Trophoblast cell (in vitro differentiated cells and primary cell): ENCODE results near the gene SLA2.

ENCODE experiments used
- DNase-seq, 2 donors: peaks; one replicate each; pipeline ENCODE4 v3.0.0-alpha.2; 2016
- H2AFZ ChIP-seq: 2 replicates; pipeline ENCODE4 v1.6.1; 2013; ENCODE audit warnings: low read length, moderate library complexity, mild to moderate bottlenecking; ENCODE audit not compliant: insufficient read depth, poor library complexity
- H2AK5ac ChIP-seq: 2 replicates; pipeline ENCODE4 v1.6.1; 2013; ENCODE audit warnings: mild to moderate bottlenecking, low read length
- H2BK120ac ChIP-seq: 2 replicates; pipeline ENCODE4 v1.6.1; 2013; ENCODE audit warnings: low read length, mild to moderate bottlenecking, moderate library complexity; ENCODE audit not compliant: insufficient read depth, poor library complexity
- H2BK12ac ChIP-seq: 2 replicates; pipeline ENCODE4 v1.6.1; 2013; ENCODE audit warnings: mild to moderate bottlenecking, low read length, moderate library complexity
- H2BK5ac ChIP-seq: 2 replicates; pipeline ENCODE4 v1.6.1; 2013; ENCODE audit warnings: low read length, low read depth, moderate library complexity, mild to moderate bottlenecking; ENCODE audit not compliant: poor library complexity
- H3K14ac ChIP-seq: 2 replicates; pipeline ENCODE4 v1.6.1; 2013; ENCODE audit warnings: mild to moderate bottlenecking, low read length
- H3K18ac ChIP-seq: 2 replicates; pipeline ENCODE4 v1.6.1; 2013; ENCODE audit warnings: mild to moderate bottlenecking, low read length
- H3K23ac ChIP-seq: 2 replicates; pipeline ENCODE4 v1.6.1; 2013; ENCODE audit warnings: low read length
- H3K27ac ChIP-seq: 2 replicates; pipeline ENCODE4 v1.5.1; 2013; ENCODE audit warnings: low read depth, mild to moderate bottlenecking, inconsistent platforms, low read length, moderate library complexity
- H3K27me3 ChIP-seq: 2 replicates; pipeline ENCODE4 v1.6.1; 2013; ENCODE audit warnings: inconsistent platforms, mild to moderate bottlenecking, low read length, moderate library complexity; ENCODE audit not compliant: insufficient read depth
- H3K36me3 ChIP-seq, 2 experiments: 1 replicate in 1 of 2; 2 replicates in 1 of 2; pipeline ENCODE4 v1.6.1; 2013; ENCODE audit warnings: low read length in 2 of 2, mild to moderate bottlenecking in 2 of 2, moderate library complexity in 1 of 2; ENCODE audit not compliant: insufficient read depth in 2 of 2, control insufficient read depth in 1 of 2
- H3K4ac ChIP-seq: 2 replicates; pipeline ENCODE4 v1.6.1; 2013; ENCODE audit warnings: low read depth, mild to moderate bottlenecking, low read length, moderate library complexity
- H3K4me1 ChIP-seq, 2 experiments: 1 replicate in 1 of 2; 2 replicates in 1 of 2; pipeline ENCODE4 v1.6.1; 2013; ENCODE audit warnings: low read length in 2 of 2, mild to moderate bottlenecking in 2 of 2, moderate library complexity in 1 of 2; ENCODE audit not compliant: insufficient read depth in 2 of 2, control insufficient read depth in 1 of 2
- H3K4me2 ChIP-seq: 2 replicates; pipeline ENCODE4 v1.6.1; 2013; ENCODE audit warnings: inconsistent platforms, mild to moderate bottlenecking, low read length, moderate library complexity
- H3K4me3 ChIP-seq: 2 replicates; pipeline ENCODE4 v1.5.1; 2013; ENCODE audit warnings: mild to moderate bottlenecking, low read depth, low read length, inconsistent platforms
- H3K79me1 ChIP-seq: one replicate; pipeline ENCODE4 v1.6.1; 2013; ENCODE audit warnings: low read length
- H3K79me2 ChIP-seq: 2 replicates; pipeline ENCODE4 v1.6.1; 2013; ENCODE audit warnings: low read length, mild to moderate bottlenecking; ENCODE audit not compliant: control insufficient read depth, insufficient read depth, poor library complexity
- H3K9ac ChIP-seq: 2 replicates; pipeline ENCODE4 v1.6.1; 2013; ENCODE audit warnings: mild to moderate bottlenecking, low read length
- H3K9me3 ChIP-seq: 2 replicates; pipeline ENCODE4 v1.6.1; 2013; ENCODE audit warnings: low read depth, mild to moderate bottlenecking, control low read depth, inconsistent platforms, low read length; ENCODE audit not compliant: insufficient read depth
- H4K12ac ChIP-seq: 2 replicates; pipeline ENCODE4 v1.6.1; 2013; ENCODE audit warnings: low read depth, mild to moderate bottlenecking, low read length, moderate library complexity
- H4K8ac ChIP-seq: 2 replicates; pipeline ENCODE4 v1.6.1; 2013; ENCODE audit warnings: low read depth, mild to moderate bottlenecking, low read length, moderate library complexity
- H4K91ac ChIP-seq: one replicate; pipeline ENCODE4 v1.6.1; 2013; ENCODE audit warnings: low read depth, mild to moderate bottlenecking, low read length, moderate library complexity
- WGBS: extraction: QIAGEN DNeasy Blood & Tissue Kit; methylation state at CpG from one replicate; pipeline ENCODE4 v1.1.7; 2013; ENCODE audit warnings: missing lambda C conversion rate; ENCODE audit not compliant: insufficient read length, insufficient coverage; ENCODE audit errors: extremely low coverage; 5-methylcytosine and 5-hydroxymethylcytosine counted together

The SLA2 gene

DNA sequence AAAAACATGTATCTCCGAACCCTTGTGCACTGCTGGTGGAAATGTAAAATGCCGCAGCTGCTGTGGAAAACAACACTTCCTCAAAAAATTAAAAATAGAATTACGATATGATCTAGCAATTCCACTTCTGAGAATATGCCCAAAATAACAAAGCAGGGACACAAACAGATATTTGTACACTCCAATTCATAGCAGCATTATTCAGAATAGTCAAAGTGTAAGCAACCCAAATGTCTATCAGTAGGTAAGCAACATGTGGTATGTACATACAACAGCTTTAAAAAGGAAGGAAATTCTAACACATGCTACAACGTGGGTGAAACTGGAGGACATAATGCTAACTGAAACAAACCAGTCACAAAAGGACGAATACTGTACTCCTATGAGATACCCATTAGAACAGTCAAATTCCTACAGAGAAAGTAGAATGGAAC, 46.1 kb downstream of the SLA2 start:
- Histone ChIP-seq H3K23ac (no peak overlapping the region), H2BK5ac (no peak overlapping the region)

GRCh38 chr20:36593347-36593929, 52.6 kb downstream of the SLA2 start:
- no peak overlapping the region for H3K4me3 ChIP-seq
- H3K4ac ChIP-seq = no peak overlapping the region
- no CpG with 5 or more reads among the region's 5 CpGs for WGBS
- H4K91ac ChIP-seq = no peak overlapping the region
- H3K14ac ChIP-seq = no peak overlapping the region
- H2BK5ac ChIP-seq = no peak overlapping the region
- no peak overlapping the region for H3K23ac ChIP-seq
- no peak overlapping the region for H3K4me2 ChIP-seq
- no peak overlapping the region for H2AFZ ChIP-seq
- H2BK12ac ChIP-seq = no peak overlapping the region
- H4K12ac ChIP-seq = no peak overlapping the region
- peaks cover 3% of the 10 kb centered on the region for H3K9me3 ChIP-seq
- no peaks in the 10 kb centered on the region for H3K27me3 ChIP-seq
- H3K79me1 ChIP-seq = no peaks in the 10 kb centered on the region
- no peak for DNase-seq
- no peak overlapping the region for H3K9ac ChIP-seq
- H3K36me3 ChIP-seq = peaks cover 12 to 18% of the 10 kb centered on the region in 2 experiments
- no peak overlapping the region for H3K27ac ChIP-seq
- H4K8ac ChIP-seq = no peak overlapping the region
- no peaks in the 10 kb centered on the region for H3K4me1 ChIP-seq
- no peak overlapping the region for H3K18ac ChIP-seq
- no peaks in the 10 kb centered on the region for H3K79me2 ChIP-seq
- no peak overlapping the region for H2AK5ac ChIP-seq
- no peak overlapping the region for H2BK120ac ChIP-seq

More for the DNA sequence above, 46.1 kb downstream of the SLA2 start:
- H3K18ac ChIP-seq = no peak overlapping the region
- H3K36me3 ChIP-seq = no peaks in the 10 kb centered on the region
- no peak overlapping the region for H3K14ac ChIP-seq
- no peak overlapping the region for H3K4me2 ChIP-seq
- H4K12ac ChIP-seq = no peak overlapping the region
- H4K8ac ChIP-seq = no peak overlapping the region
- H3K9me3 ChIP-seq = no peaks in the 10 kb centered on the region
- no peak overlapping the region for H2AFZ ChIP-seq
- no peak for DNase-seq
- no peak overlapping the region for H3K9ac ChIP-seq
- no peak overlapping the region for H2BK120ac ChIP-seq
- H3K27ac ChIP-seq = no peak overlapping the region
- H4K91ac ChIP-seq = no peak overlapping the region
- no peaks in the 10 kb centered on the region for H3K79me1 ChIP-seq
- H2BK12ac ChIP-seq = no peak overlapping the region
- H3K4me3 ChIP-seq = no peak overlapping the region
- H3K4ac ChIP-seq = no peak overlapping the region
- H3K27me3 ChIP-seq = no peaks in the 10 kb centered on the region
- no peak overlapping the region for H2AK5ac ChIP-seq
- WGBS = no CpG with 5 or more reads among the region's 5 CpGs
- H3K4me1 ChIP-seq = peaks cover 1 to 5% of the 10 kb centered on the region in 2 experiments
- no peaks in the 10 kb centered on the region for H3K79me2 ChIP-seq

GRCh38 chr20:36591854-36592641, 53.9 kb downstream of the SLA2 start:
- Histone ChIP-seq H3K14ac (no peak overlapping the region), H3K4me1 (no peaks in the 10 kb centered on the region), H2AK5ac (no peak overlapping the region), H2BK5ac (no peak overlapping the region), H2BK12ac (no peak overlapping the region), H3K4me3 (no peak overlapping the region), H3K9me3 (peaks cover 6% of the 10 kb centered on the region), H3K9ac (no peak overlapping the region), H3K4me2 (no peak overlapping the region), H3K27me3 (no peaks in the 10 kb centered on the region), H3K4ac (no peak overlapping the region), H2BK120ac (no peak overlapping the region), H3K27ac (no peak overlapping the region), H3K79me1 (no peaks in the 10 kb centered on the region), H3K36me3 (peaks cover 12 to 23% of the 10 kb centered on the region in 2 experiments), H2AFZ (no peak overlapping the region), H4K91ac (no peak overlapping the region), H4K8ac (no peak overlapping the region), H4K12ac (no peak overlapping the region), H3K18ac (no peak overlapping the region), H3K79me2 (no peaks in the 10 kb centered on the region), H3K23ac (no peak overlapping the region)
- peak in 1 of 2 donors; percentile 58 for DNase-seq
- WGBS = no CpG with 5 or more reads among the region's 9 CpGs

DNA sequence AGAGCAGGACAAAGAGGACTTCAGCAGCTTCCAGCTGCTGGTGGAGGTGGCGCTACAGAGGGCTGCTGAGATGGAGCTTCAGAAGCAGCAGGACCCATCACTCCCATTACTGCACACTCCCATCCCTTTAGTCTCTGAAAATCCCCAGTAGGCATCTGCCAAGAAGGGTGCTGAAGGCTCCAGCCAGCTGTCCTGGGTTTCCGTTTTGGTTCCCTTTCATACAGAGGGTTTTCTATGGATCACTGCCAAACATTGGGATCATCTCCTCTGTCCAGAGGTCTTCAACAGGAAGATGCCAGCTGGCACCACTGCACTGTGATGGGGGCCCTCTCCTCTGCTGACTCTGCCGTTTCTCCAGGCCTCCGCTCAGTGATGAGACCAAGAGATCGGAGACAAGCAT, 54.7 kb downstream of the SLA2 start:
- no peaks in the 10 kb centered on the region for H3K79me2 ChIP-seq
- H4K91ac ChIP-seq = no peak overlapping the region
- H2BK120ac ChIP-seq = no peak overlapping the region
- H3K18ac ChIP-seq = no peak overlapping the region
- DNase-seq = no peak
- H3K4me3 ChIP-seq = no peak overlapping the region
- H2BK5ac ChIP-seq = no peak overlapping the region
- H4K8ac ChIP-seq = no peak overlapping the region
- H3K4me2 ChIP-seq = no peak overlapping the region
- H2AK5ac ChIP-seq = no peak overlapping the region
- H2AFZ ChIP-seq = no peak overlapping the region
- no peak overlapping the region for H3K9ac ChIP-seq
- no peak overlapping the region for H4K12ac ChIP-seq
- no peak overlapping the region for H3K14ac ChIP-seq
- no peak overlapping the region for H3K23ac ChIP-seq
- WGBS = no CpG with 5 or more reads among the region's 5 CpGs
- H3K4ac ChIP-seq = no peak overlapping the region
- no peak overlapping the region for H3K27ac ChIP-seq
- H3K27me3 ChIP-seq = no peaks in the 10 kb centered on the region
- peaks cover 6% of the 10 kb centered on the region for H3K9me3 ChIP-seq
- no peaks in the 10 kb centered on the region for H3K4me1 ChIP-seq
- no peak overlapping the region for H2BK12ac ChIP-seq
- peaks cover 12 to 23% of the 10 kb centered on the region in 2 experiments for H3K36me3 ChIP-seq
- no peaks in the 10 kb centered on the region for H3K79me1 ChIP-seq
